IPS DF 19.7 (cell line): Measurements from ENCODE around the gene ESPNL.

Experiments
- DNase-seq: peaks from one replicate; pipeline ENCODE4 v3.0.0-alpha.2; 2013; ENCODE audit warnings: low read depth, low spot score

ESPNL gene

GRCh38 chr2:238171575-238172187, 71.5 kb downstream of the ESPNL start:
- DNase-seq = no peak

- DNase-seq = no peak
These were observed 72.3 kb downstream of the ESPNL start for GRCh38 chr2:238172439-238172838.

GRCh38 chr2:238173692-238174091, 73.6 kb downstream of the ESPNL start:
- no peak for DNase-seq

GRCh38 chr2:238174291-238174690, 74.2 kb downstream of the ESPNL start:
- DNase-seq = no peak

GRCh38 chr2:238174701-238175100, 74.6 kb downstream of the ESPNL start:
- DNase-seq = no peak

- no peak for DNase-seq
These were observed 76.5 kb downstream of the ESPNL start for GRCh38 chr2:238176613-238177012.

- no peak for DNase-seq
These were observed 80.4 kb downstream of the ESPNL start for GRCh38 chr2:238180554-238180953.

- no peak for DNase-seq
These were observed 82.2 kb downstream of the ESPNL start for GRCh38 chr2:238182362-238182761.
